HUES6 (cell line): ENCODE measurements around the gene HDAC4.
A peak's percentile ranks its signal among the peaks of the same experiment; 100 is the strongest.

ENCODE experiments used
- H3K27ac ChIP-seq: 2 replicates; pipeline ENCODE4 v1.7.0; 2013; ENCODE audit warnings: low read depth, mild to moderate bottlenecking, low read length, inconsistent platforms
- H3K27me3 ChIP-seq: 2 replicates; pipeline ENCODE4 v1.6.1; 2013; ENCODE audit warnings: low read length; ENCODE audit not compliant: control insufficient read depth, insufficient read depth
- H3K36me3 ChIP-seq: 2 replicates; pipeline ENCODE4 v1.6.1; 2013; ENCODE audit warnings: low read length; ENCODE audit not compliant: control insufficient read depth, insufficient read depth
- H3K4me1 ChIP-seq: 2 replicates; pipeline ENCODE4 v1.6.1; 2013; ENCODE audit warnings: low read length; ENCODE audit not compliant: control insufficient read depth, insufficient read depth
- H3K4me3 ChIP-seq: 2 replicates; pipeline ENCODE4 v1.5.1; 2013; ENCODE audit warnings: low read depth, low read length
- H3K9ac ChIP-seq: one replicate; pipeline ENCODE4 v1.6.1; 2013; ENCODE audit warnings: mild to moderate bottlenecking, low read length
- H3K9me3 ChIP-seq: 2 replicates; pipeline ENCODE4 v1.6.1; 2013; ENCODE audit warnings: low read depth, low read length; ENCODE audit not compliant: control insufficient read depth, insufficient read depth

Gene HDAC4

DNA sequence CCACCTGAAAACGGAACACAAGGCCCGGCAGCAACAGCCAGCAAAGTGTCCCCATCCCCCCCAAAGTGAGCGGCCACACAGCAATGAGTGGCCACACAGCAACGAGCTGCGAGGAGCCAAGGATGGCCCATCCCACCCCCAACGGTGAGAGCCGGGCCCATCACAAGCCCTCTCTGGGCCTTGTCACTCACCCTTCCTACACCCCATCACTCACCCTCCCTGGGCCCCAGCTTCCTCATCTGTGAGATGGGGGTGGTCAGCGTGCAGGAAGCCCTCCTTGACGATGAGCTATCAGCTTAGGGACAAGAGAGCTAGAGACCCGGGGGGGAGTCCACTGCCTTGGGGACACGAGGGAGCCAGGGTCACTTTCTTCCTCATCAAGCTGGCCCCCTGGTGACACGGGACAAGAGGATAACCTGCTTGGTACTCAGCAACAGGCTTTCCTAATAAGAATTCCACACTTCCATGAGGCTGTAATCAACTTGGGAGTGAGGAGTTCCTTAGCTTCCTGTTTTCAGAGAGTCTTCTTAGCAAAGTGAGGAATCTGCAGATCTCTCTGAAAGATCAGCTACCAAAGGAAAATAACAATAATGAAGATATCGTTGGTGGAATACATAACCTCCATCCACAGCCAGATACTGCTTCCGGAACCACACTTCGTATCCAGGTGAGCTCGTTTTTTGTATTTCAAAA, 92.8 kb downstream of the HDAC4 start:
- Histone ChIP-seq H3K4me1 (peaks cover 27% of the 10 kb centered on the region; the same call in 1 of the 2 replicates), H3K9me3 (no peaks in the 10 kb centered on the region), H3K27ac (peak overlapping the region; percentile 18; the same call in 1 of the 2 replicates), H3K9ac (peak overlapping the region; percentile 11), H3K36me3 (peaks cover 3% of the 10 kb centered on the region; the same call in 1 of the 2 replicates), H3K27me3 (no peaks in the 10 kb centered on the region), H3K4me3 (no peak overlapping the region)

DNA sequence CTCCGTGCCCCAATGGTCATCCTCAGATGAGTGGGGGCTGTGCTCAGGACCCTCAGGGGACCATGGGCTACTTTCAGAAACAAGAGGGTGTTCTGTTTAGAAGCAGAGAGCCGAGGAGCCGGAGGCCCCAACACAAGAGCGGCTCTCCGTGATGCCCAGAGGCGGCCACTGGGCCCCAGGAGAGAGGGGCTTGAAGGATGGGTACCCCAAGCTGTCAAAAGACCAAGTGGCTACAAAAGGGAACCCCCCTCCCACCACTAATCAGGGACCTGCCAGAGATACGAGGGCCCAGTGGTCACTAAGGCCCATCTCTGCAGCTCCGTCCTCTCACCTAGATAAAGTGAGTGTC, 93.6 kb downstream of the HDAC4 start:
- no peak overlapping the region for H3K27ac ChIP-seq
- no peaks in the 10 kb centered on the region for H3K9me3 ChIP-seq
- H3K27me3 ChIP-seq: no peaks in the 10 kb centered on the region
- peaks cover 27% of the 10 kb centered on the region; the same call in 1 of the 2 replicates for H3K4me1 ChIP-seq
- no peak overlapping the region for H3K9ac ChIP-seq
- H3K36me3 ChIP-seq: peaks cover 3% of the 10 kb centered on the region; the same call in 1 of the 2 replicates
- no peak overlapping the region for H3K4me3 ChIP-seq

DNA sequence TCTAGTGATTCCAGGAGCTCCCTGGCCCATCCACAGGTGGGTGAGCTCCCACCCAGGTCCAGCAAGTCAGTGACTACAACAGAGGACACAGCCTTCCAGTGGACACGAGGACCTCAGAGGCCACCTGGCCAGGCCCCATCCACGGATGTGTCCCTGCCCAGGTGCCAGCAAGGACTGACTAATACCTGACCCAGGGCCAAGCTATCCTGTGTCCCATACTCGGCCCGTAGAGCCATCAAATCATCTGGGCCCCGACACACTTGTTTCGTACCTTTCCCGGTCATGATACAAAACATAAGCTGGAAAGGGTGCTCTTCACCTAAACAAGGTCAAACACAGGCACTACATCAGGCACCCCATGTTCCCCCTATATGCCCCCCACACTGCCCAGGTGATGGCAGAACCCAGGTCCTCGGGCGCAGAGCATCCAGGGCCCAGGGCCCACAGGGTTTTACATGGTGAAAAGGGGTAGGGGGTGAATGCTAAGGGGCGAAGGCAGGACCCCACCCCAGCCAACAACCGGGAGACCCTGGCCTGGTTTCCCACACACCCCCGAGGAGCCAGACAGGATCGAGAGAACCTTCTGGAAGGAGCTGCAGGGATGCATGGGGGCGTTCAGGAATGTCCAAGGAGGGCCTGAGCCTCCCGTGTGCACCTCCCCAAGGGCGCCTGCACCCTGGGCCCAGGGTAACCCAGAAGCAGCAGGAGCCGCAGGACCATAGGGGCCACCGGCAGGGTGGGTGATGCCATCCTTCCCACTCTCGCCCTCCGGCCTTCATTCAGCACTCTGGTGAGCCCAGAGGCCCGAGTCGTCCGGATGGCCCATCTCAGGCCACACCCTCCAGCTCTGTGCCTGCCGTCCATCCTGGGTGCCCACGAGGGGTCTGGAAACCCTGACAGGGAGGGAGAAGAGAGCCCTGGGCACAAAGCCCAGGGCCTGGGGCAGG, 94.3 kb downstream of the HDAC4 start:
- Histone ChIP-seq H3K4me1 (peaks cover 30% of the 10 kb centered on the region; the same call in 1 of the 2 replicates), H3K36me3 (peaks cover 3% of the 10 kb centered on the region; the same call in 1 of the 2 replicates), H3K27ac (no peak overlapping the region), H3K4me3 (no peak overlapping the region), H3K9me3 (no peaks in the 10 kb centered on the region), H3K9ac (no peak overlapping the region), H3K27me3 (no peaks in the 10 kb centered on the region)

DNA sequence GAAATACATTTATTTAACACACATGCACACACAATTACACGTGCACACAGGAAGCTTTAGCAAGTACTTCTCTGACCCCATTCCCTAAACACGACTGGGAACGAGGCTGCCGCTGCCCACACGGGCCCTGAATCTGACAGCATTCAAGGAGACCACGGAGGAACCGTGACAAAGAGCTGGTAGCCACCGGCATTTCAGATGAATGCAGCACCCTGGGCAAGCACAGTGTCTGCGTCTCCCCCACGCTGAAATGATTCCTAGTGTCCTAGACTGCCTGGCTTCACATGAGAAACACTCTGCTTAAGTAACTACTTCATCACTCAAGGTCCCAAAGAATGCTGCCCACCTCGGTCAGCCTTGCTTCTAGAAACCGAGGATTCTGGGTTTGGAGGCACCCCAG, 95.0 kb downstream of the HDAC4 start:
- peaks cover 32% of the 10 kb centered on the region; the same call in 1 of the 2 replicates for H3K4me1 ChIP-seq

DNA sequence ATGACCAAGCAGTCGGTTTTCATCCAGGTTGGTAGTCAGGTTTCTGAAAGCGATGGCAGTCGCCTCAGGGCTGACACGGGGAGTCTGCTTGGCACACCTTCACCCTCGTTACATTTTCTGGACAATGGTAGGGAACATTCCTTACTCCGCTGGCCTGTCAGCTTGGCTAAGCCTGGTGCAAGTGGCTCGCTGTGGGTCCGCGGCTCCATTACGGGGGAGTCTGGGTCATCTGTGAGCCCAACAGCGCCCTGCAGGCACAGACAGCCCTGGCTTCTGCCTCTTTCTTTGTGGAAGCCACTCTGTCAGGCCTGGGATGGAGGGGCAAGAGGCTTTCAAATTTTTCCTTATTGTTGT, 95.6 kb downstream of the HDAC4 start:
- Histone ChIP-seq H3K9me3 (no peaks in the 10 kb centered on the region), H3K4me1 (peaks cover 32% of the 10 kb centered on the region; the same call in 1 of the 2 replicates), H3K36me3 (no peaks in the 10 kb centered on the region), H3K4me3 (no peak overlapping the region), H3K9ac (no peak overlapping the region), H3K27me3 (no peaks in the 10 kb centered on the region), H3K27ac (no peak overlapping the region)

More for the DNA sequence above, 95.0 kb downstream of the HDAC4 start:
- Histone ChIP-seq H3K4me3 (no peak overlapping the region), H3K9me3 (no peaks in the 10 kb centered on the region), H3K36me3 (no peaks in the 10 kb centered on the region), H3K27me3 (no peaks in the 10 kb centered on the region), H3K9ac (no peak overlapping the region), H3K27ac (no peak overlapping the region)

DNA sequence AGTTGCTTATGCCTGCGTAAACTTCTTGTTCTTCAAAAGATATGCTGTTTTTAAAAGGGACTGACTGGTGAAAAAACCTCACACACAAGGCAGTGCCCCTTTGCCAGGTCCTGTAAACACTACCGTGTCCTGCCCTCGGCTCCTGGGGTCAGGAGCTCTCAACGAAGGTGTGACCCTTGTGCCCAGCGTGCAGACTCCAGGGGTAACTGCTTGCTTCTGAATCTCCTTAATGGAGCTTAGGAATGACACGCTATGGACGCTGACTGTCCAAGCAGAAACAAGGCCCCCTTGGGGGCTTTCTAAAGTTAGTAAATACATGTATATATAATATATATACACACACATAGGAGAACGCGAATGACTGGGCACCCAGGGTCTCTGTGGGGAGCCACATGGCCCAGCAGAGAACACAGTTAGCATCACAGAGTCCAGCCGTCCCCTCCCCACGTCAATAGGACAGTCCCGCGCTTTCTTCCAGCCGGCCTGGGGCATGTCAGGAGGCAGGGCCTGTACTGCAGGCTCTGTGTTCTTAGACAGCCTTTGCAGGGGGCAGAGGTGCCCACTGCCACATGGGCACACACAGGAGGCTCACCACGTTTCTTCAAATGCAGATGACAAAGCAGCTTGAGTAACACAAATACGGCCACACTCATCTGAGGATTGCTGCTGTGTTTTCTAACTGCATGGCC, 96.1 kb downstream of the HDAC4 start:
- Histone ChIP-seq H3K36me3 (no peaks in the 10 kb centered on the region), H3K4me3 (no peak overlapping the region), H3K27ac (no peak overlapping the region), H3K4me1 (peaks cover 32% of the 10 kb centered on the region; the same call in 1 of the 2 replicates), H3K27me3 (no peaks in the 10 kb centered on the region), H3K9ac (no peak overlapping the region), H3K9me3 (no peaks in the 10 kb centered on the region)

DNA sequence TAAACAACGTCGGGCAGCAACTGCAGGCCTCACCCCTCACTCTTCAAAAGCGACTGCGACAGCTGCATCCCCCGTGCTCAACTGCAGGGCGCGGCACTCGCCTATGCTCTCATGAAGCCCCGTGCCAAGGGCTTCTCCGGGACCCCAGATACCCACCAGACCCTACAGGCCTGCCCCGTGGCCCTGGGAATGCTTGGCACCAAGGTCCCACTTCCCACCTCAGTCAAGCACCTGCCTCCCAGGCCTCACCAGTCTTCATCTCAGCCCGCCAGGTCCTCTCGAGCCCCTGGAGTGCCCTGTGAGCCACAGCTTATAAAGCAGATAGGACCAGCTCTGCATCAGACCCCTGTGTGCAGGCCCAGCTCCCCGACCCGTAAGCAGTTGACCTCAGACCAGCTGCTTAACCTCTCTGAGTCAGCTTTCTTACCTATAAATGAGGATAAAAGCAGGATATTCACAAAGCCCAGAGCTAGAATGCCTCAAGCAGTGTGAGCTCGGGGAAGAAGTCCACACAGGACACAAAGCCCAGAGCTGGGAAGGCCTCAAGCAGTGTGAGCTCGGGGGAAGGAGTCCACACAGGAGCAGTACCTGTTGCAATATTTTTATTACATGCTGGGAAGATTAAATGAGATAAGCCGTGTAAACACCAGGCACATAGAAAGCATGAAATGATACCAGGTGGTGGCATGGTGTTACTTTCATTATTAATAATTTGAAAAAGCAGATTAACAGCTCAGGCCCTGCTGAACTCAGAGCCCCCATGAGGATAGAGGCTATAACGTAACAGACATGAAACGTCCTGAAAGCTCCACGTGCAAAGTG, 96.9 kb downstream of the HDAC4 start:
- no peak overlapping the region for H3K4me3 ChIP-seq
- no peaks in the 10 kb centered on the region for H3K36me3 ChIP-seq
- no peak overlapping the region for H3K9ac ChIP-seq
- no peak overlapping the region for H3K27ac ChIP-seq
- no peaks in the 10 kb centered on the region for H3K9me3 ChIP-seq
- H3K4me1 ChIP-seq: peaks cover 25% of the 10 kb centered on the region; the same call in 1 of the 2 replicates
- H3K27me3 ChIP-seq: no peaks in the 10 kb centered on the region

DNA sequence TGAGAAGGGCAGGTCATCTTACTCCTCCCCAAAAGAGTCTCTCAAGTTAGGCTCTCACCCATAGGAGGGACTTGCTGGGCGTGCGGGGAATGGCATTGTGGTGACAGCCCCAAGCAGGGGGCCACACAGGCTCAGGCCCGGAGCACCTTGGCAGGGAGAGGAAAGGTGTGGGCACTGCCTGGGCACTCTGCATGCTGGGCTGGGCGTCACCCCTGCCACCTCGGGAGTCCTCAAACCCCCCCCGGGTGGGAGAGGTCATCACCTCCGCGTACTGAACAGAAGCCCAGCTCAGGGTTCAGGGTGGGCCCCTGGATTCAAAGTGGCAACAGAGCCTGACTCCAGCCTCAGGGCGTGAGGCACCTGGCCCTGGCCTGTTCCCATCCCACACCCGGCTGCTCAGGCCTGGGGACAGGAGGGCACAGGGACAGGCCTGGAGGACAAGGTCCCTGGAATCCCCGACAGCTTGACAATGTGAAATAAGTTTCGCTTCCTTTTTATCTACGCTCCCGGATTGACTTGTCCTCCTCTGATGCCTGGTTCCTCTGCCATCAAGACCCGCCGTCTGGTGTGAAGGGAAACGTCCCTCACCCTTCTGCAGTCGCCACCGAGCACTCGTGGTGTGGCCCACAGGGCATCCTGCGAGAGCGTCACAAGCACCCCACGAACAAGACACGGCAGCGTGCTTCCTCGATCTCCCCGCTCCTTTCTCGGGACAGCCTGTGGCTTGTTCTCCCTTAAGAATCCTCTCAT, 97.8 kb downstream of the HDAC4 start:
- peaks cover 16% of the 10 kb centered on the region; the same call in 1 of the 2 replicates for H3K4me1 ChIP-seq
- H3K9ac ChIP-seq: no peak overlapping the region
- H3K9me3 ChIP-seq: no peaks in the 10 kb centered on the region
- H3K27ac ChIP-seq: no peak overlapping the region
- H3K27me3 ChIP-seq: no peaks in the 10 kb centered on the region
- H3K4me3 ChIP-seq: no peak overlapping the region
- H3K36me3 ChIP-seq: no peaks in the 10 kb centered on the region

DNA sequence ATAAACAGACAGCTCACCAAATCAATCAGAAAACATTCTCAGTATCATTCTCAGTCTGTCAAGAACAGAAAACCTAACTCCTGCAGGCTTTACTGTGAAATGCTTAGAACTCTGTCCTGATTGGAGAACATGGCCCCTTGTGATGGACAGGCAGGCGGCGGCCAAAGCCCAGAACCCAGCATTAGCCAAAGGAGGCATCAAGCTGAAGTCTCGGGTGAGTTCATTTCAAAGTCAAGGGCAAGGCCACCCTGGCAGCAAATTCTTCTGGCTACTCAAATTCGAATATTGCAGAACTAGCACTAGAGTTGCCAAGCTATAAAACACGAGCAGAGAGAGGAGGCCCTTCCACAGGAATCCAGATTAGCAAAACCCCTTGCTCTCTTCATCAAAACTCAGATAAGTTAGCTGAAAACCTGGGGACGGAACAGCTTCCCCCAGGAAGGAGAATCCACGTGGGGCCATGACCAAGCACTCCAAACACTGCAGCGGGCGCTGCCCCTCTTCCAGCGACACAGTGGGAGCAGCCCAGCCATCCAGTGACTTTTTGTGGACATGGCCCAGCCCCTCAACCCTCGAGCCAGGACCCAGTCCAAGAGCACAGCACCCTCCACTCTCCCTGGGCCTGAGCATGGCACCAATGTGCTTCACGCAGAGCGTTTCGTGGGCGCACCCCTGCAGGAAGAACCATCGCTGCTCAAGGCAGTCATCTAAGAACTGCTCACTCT, 98.6 kb downstream of the HDAC4 start:
- Histone ChIP-seq H3K9me3 (no peaks in the 10 kb centered on the region), H3K27ac (no peak overlapping the region), H3K9ac (no peak overlapping the region), H3K27me3 (no peaks in the 10 kb centered on the region), H3K36me3 (no peaks in the 10 kb centered on the region), H3K4me1 (peaks cover 17% of the 10 kb centered on the region), H3K4me3 (no peak overlapping the region)
